Heart left ventricle (tissue), 13 donors: ENCODE measurements around the gene DHRS1.

Source experiments
- CTCF ChIP-seq, 12 donors: fragments of 200-600 bp; sonication (generic) in 4 of 12; IDR thresholded peaks; one replicate each; pipeline versions ENCODE4 v1.5.0 to v1.8.0; 2018 to 2022; ENCODE audit warnings: antibody characterized with exemption in 12 of 12, mild to moderate bottlenecking in 5 of 12
- POLR2A ChIP-seq, 2 donors: fragments of 450-650 bp; IDR thresholded peaks; one replicate each; pipeline ENCODE4 v1.6.1; 2017; ENCODE audit warnings: antibody characterized with exemption in 2 of 2, mild to moderate bottlenecking in 2 of 2, moderate library complexity in 2 of 2
- donor health status: ischemic (EF 13 %, LVEDD 7.1; RV severe dilation, severe dysfunction).
- donor health status: DM: no; HTN: yes; CAD: no.
- donor health status: DM: no; HTN: no; CAD: no.
- donor health status: ischemic (EF 25% LVEDD 6.9; RV normal size, moderate dysfunction).
- donor health status: ischemic (EF 25% LVEDD 5.7; RV mildly dilated, moderate dysfunction).
- donor health status: ischemic (EF 35%, LVEDD 5.7; RV mildly dilated, moderate dysfunction).
- donor health status: nonischemic (EF 11% LVEDD 7.7; RV severe dilation, severe dysfunction).
- donor health status: DM: yes; HTN: yes; CAD: no.
- donor health status: PGD.
- donor health status: ischemic (EF 29% LVEDD 5.4; RV normal size, mild dysfunction).
- donor health status: nonischemic (EF 23%, LVEDD 6.1; RV moderate dilation, normal function).

GRCh38 chr14:24309538-24310264 is 10.1 kb upstream of the DHRS1 start, which contains the start of gene LTB4R2:
- TF ChIP-seq CTCF (IDR thresholded peaks at IDR 0.05) (no peak), POLR2A (IDR thresholded peaks at IDR 0.05) (no peak)
